Measurements from ENCODE around the gene ISYNA1. TPM values are rescaled to one million over a fixed set of nuclear protein-coding genes. Genes with fewer than 3 reads are reported as not detected.

The ISYNA1 gene
- total and polyA plus RNA-seq, 2 of the 4 experiments (the other 2 are of a cell fraction), result 3.4 to 24.7 TPM

DNA sequence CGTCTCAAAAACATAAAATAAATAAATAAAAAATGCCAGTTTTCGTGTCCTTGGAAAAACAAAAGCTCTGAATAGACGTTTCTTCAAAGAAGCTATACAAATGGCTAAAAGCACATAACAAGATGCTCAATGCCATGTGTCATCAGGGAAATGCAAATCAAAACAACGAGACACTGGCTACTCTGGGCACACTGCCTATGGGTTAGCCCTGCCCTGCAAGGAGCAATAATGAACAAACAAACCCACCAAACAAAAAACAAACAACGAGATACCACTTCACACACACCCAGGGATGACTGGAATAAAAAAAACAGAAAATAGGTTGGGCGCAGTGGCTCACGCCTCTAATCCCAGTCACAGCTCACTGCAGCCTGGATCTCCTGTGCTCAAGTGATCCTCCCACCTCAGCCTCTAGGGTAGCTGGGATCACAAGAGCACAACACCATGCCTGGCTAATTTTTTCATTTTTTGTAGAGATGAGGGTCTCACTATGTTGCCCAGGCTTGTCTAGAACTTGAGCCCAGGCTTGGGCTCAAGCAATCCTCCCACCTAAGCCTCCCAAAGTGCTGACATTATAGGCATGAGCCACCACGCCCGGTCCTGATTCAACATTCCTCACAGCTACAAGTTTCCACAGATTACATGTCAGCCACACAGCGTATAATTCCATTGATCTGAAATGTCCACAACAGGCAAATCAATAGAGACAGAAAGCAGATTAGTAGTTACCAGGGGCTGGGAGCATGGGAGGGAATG lies 15.5 kb upstream of the ISYNA1 start (continued):
- TF ChIP-seq NFE2L2 (IDR thresholded peaks at IDR 0.05; ENCODE audit: low read depth, low read length), result no peak
- no peak for TF ChIP-seq MAZ (IDR thresholded peaks at IDR 0.05; ENCODE audit: borderline replicate concordance, low read depth, low read length)

DNA sequence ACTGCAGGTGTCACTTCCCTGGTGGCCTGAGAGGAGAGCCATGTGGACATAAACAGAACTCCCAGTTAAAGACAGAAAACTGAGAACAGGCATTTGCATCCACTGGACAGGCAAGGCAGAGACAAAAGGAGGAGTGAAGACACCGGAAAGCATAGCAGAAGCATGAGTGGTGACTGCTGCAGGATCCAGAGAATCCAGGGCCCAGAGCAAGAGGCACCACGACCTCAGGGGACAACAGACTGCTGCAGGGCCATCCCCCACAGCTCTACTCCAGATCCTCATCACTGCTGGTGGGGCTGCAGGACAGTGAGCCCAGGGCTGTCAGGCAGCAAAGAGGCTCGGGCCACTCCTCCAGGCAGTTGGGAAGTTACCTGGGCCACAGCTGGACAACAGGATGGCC lies 14.5 kb upstream of the ISYNA1 start:
- Histone ChIP-seq H3K27me3 (ENCODE audit: control insufficient read depth, insufficient read depth, low read length) (no peaks in the 10 kb centered on the region), H4K5ac (ENCODE audit: low read depth, low read length) (no peak overlapping the region), H3K23ac (ENCODE audit: low read depth, low read length) (peak overlapping the region; percentile 44; the same call in 1 of the 2 replicates), H2AFZ (replicated peaks; ENCODE audit: low read length, poor library complexity) (no peak overlapping the region), H3K9me1 (ENCODE audit: insufficient read depth, low read length) (0 out of 2 replicates have a peak, but pooled peaks cover 5% of the 10 kb centered on the region), H3K79me1 (ENCODE audit: low read depth in 1 of 2, low read length in 2 of 2) (peaks cover 18 to 65% of the 10 kb centered on the region in 2 experiments), H3K4me2 (ENCODE audit: low read depth, low read length) (no peak overlapping the region), H3K9ac (ENCODE audit: low read depth, low read length) (no peak overlapping the region), H3K56ac (ENCODE audit: extremely low read depth, insufficient read depth, low read length) (no peak overlapping the region), H2BK5ac (ENCODE audit: low read depth, low read length, poor library complexity, severe bottlenecking) (no peak overlapping the region), H3K36me3 (ENCODE audit: control insufficient read depth, insufficient read depth, low read length) (peaks cover 46% of the 10 kb centered on the region), H2AK9ac (replicated peaks; ENCODE audit: low read depth, low read length, poor library complexity) (no peak overlapping the region), H3K4ac (ENCODE audit: low read depth, low read length) (peak overlapping the region; percentile 42; the same call in 1 of the 2 replicates), H2BK20ac (ENCODE audit: low read depth, low read length) (no peak overlapping the region), H2BK120ac (ENCODE audit: low read depth, low read length) (no peak overlapping the region), H3K14ac (replicated peaks; ENCODE audit: low read depth, low read length) (no peak overlapping the region), H3K9me3 (ENCODE audit: control insufficient read depth, insufficient read depth, low read length) (no peaks in the 10 kb centered on the region), H4K91ac (ENCODE audit: insufficient read depth, low read depth, low read length) (no peak overlapping the region), H4K8ac (ENCODE audit: low read depth in 2 of 2, low read length in 2 of 2) (no peak overlapping the region), H3K18ac (ENCODE audit: low read depth, low read length) (no peak overlapping the region), H3K4me3 (ENCODE audit: insufficient read depth, low read depth, low read length) (no peak overlapping the region), H3K27ac (ENCODE audit: insufficient read depth, low read length) (no peak overlapping the region), H4K20me1 (ENCODE audit: insufficient read depth, low read length) (peaks cover 57% of the 10 kb centered on the region), H2BK15ac (ENCODE audit: low read depth, low read length) (no peak overlapping the region), H3K4me1 (ENCODE audit: control insufficient read depth, insufficient read depth, low read length) (peaks cover 13% of the 10 kb centered on the region), H2AK5ac (ENCODE audit: low read depth, low read length) (peak overlapping the region; percentile 68)
- ATAC-seq (ENCODE audit: low read depth) (peak; percentile 6; the same call in 1 of the 2 replicates), DNase-seq (no peak)
- ChIA-PET POLR2A (ENCODE audit: unreplicated experiment) (interaction anchor here (0.5 kb wide), 1 partner anchor 175 kb away, joined by 8 read pairs; no protein-coding TSS in a partner anchor), CTCF (interaction anchor here (3.5 kb wide), 1 partner anchor 11 kb away, joined by 21 read pairs; no protein-coding TSS in a partner anchor)
- dilution Hi-C loops (cut with HindIII; ENCODE audit: low sequenced_read_pairs, unreplicated experiment) (no loop called here), intact Hi-C loops (cut with micrococcal nuclease) (loop anchor here (5.0 to 10.0 kb wide), 2 partner anchors 105 to 222 kb away; partner anchors contain the start of gene KXD1), in situ Hi-C loops (cut with MboI; ENCODE audit: low sequenced_read_pairs) (loop anchor here (5.0 to 10.0 kb wide), 2 partner anchors 122 to 400 kb away; partner anchors contain the start of gene UBA52)
- no TSS peak for BruUV-seq (replicated peaks)
- TF ChIP-seq FOS (IDR thresholded peaks at IDR 0.05; ENCODE audit: low read depth, low read length) (no peak), POLR2A (IDR thresholded peaks at IDR 0.05; ENCODE audit: low read depth, low read length) (no peak), MAZ (IDR thresholded peaks at IDR 0.05; ENCODE audit: borderline replicate concordance, low read depth, low read length) (no peak), RCOR1 (IDR thresholded peaks at IDR 0.05; ENCODE audit: insufficient replicate concordance, low read length) (no peak), RAD21 (IDR thresholded peaks at IDR 0.05; ENCODE audit: low read length) (no peak), CEBPB (IDR thresholded peaks at IDR 0.05; ENCODE audit: low read depth, low read length) (no peak), BHLHE40 (IDR thresholded peaks at IDR 0.05; ENCODE audit: low read depth, low read length) (no peak), CHD1 (IDR thresholded peaks at IDR 0.05; ENCODE audit: low read depth, low read length) (no peak), MXI1 (IDR thresholded peaks at IDR 0.05; ENCODE audit: borderline replicate concordance, low read depth, low read length) (no peak), MAFK (IDR thresholded peaks at IDR 0.05; ENCODE audit: low read depth, low read length) (no peak), NFE2L2 (IDR thresholded peaks at IDR 0.05; ENCODE audit: low read depth, low read length) (no peak)
- TF ChIP-seq, protein P1, sequence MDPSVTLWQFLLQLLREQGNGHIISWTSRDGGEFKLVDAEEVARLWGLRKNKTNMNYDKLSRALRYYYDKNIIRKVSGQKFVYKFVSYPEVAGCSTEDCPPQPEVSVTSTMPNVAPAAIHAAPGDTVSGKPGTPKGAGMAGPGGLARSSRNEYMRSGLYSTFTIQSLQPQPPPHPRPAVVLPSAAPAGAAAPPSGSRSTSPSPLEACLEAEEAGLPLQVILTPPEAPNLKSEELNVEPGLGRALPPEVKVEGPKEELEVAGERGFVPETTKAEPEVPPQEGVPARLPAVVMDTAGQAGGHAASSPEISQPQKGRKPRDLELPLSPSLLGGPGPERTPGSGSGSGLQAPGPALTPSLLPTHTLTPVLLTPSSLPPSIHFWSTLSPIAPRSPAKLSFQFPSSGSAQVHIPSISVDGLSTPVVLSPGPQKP (IDR thresholded peaks at IDR 0.05; ENCODE audit: borderline replicate concordance, low read depth, low read length), result no peak
- TF ChIP-seq, protein P2, sequence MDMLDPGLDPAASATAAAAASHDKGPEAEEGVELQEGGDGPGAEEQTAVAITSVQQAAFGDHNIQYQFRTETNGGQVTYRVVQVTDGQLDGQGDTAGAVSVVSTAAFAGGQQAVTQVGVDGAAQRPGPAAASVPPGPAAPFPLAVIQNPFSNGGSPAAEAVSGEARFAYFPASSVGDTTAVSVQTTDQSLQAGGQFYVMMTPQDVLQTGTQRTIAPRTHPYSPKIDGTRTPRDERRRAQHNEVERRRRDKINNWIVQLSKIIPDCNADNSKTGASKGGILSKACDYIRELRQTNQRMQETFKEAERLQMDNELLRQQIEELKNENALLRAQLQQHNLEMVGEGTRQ (IDR thresholded peaks at IDR 0.05; ENCODE audit: low read depth, low read length), result no peak
- whole genome bisulfite sequencing, 2 experiments (ENCODE audit: extremely low coverage in 2 of 2, insufficient read length in 1 of 2), result 100% methylated on average over 1 of the region's 3 CpGs; no CpG with 5 or more reads in 1 of the 2 experiments
